HCT116 (cell line): ENCODE measurements around the gene CPS1.

Experiments used
- CEBPB ChIP-seq: IDR thresholded peaks from 2 replicates; pipeline ENCODE4 v1.6.1; 2012; ENCODE audit warnings: low read depth
- CTCF ChIP-seq, 3 experiments: fragments of 200-600 bp in 1 of 3; sonication (generic) in 1 of 3; IDR thresholded peaks in 2 of 3; conservative IDR thresholded peaks in 1 of 3; 2 replicates each; pipeline ENCODE4 v1.5.1; 2012 to 2017; ENCODE audit warnings: low read depth in 2 of 3, low read length in 2 of 3, antibody characterized with exemption in 1 of 3, borderline replicate concordance in 1 of 3, control low read depth in 1 of 3, mild to moderate bottlenecking in 1 of 3, mixed read lengths in 1 of 3, mixed run types in 1 of 3, moderate library complexity in 1 of 3; ENCODE audit not compliant: insufficient read depth in 1 of 3
- EZH2 ChIP-seq: fragments of 200-600 bp; sonication (generic); IDR thresholded peaks from 2 replicates; pipeline ENCODE4 v1.6.1; 2017; ENCODE audit warnings: antibody characterized with exemption, mixed run types
- EZH2phosphoT487 ChIP-seq: fragments of 200-600 bp; IDR thresholded peaks from 2 replicates; pipeline ENCODE4 v1.6.1; 2018; ENCODE audit warnings: antibody characterized with exemption, borderline replicate concordance
- POLR2AphosphoS5 ChIP-seq: IDR thresholded peaks from 2 replicates; pipeline ENCODE4 v1.6.1; 2011; ENCODE audit warnings: mild to moderate bottlenecking, low read depth, low read length, moderate library complexity
- RAD21 ChIP-seq: IDR thresholded peaks from 2 replicates; pipeline ENCODE4 v1.6.1; 2012; ENCODE audit warnings: low read depth, mild to moderate bottlenecking
- REST ChIP-seq: IDR thresholded peaks from 2 replicates; pipeline ENCODE4 v1.6.1; 2012; ENCODE audit warnings: low read depth
- SIN3A ChIP-seq: IDR thresholded peaks from 2 replicates; pipeline ENCODE4 v1.6.1; 2012; ENCODE audit warnings: low read depth
- SP1 ChIP-seq: IDR thresholded peaks from 2 replicates; pipeline ENCODE4 v1.6.1; 2012; ENCODE audit warnings: low read depth
- SRF ChIP-seq: IDR thresholded peaks from 2 replicates; pipeline ENCODE4 v1.6.1; 2012; ENCODE audit warnings: low read depth
- TCF7L2 ChIP-seq: IDR thresholded peaks from 2 replicates; pipeline ENCODE4 v1.7.0; 2011; ENCODE audit warnings: borderline replicate concordance, inconsistent platforms; ENCODE audit not compliant: insufficient read depth, insufficient read length; ENCODE audit errors: extremely low read depth

- TF ChIP-seq CTCF (IDR thresholded peaks at IDR 0.05 in 2 of 3, conservative IDR thresholded peaks at IDR 0.05 in 1 of 3; ENCODE audit: borderline replicate concordance in 1 of 3, insufficient read depth in 1 of 3, low read depth in 2 of 3, low read length in 2 of 3) (no peak), POLR2AphosphoS5 (no peak), RAD21 (no peak), EZH2 (no peak), SIN3A (no peak), TCF7L2 (no peak), SP1 (no peak), SRF (no peak), EZH2phosphoT487 (no peak), CEBPB (no peak), REST (no peak)
Observed at GRCh38 chr2:210528716-210529115, 27.7 kb upstream of the CPS1 start.
